ENCODE data around the gene SPATA20.

SPATA20 gene

GRCh38 chr17:50579399-50579798 lies 32.4 kb downstream of the SPATA20 start:
- no peak for DNase-seq (ENCODE audit: low spot score)

- no peak for DNase-seq (ENCODE audit: low spot score)
Observed at GRCh38 chr17:50580646-50581045, 33.7 kb downstream of the SPATA20 start.

- DNase-seq (ENCODE audit: low spot score) = no peak
Observed at GRCh38 chr17:50581316-50581715, 34.3 kb downstream of the SPATA20 start.

- DNase-seq (ENCODE audit: low spot score) = no peak
Observed at GRCh38 chr17:50582741-50583140, 35.8 kb downstream of the SPATA20 start.

GRCh38 chr17:50583641-50584040 lies 36.7 kb downstream of the SPATA20 start:
- no peak for DNase-seq (ENCODE audit: low spot score)

GRCh38 chr17:50584116-50584515 lies 37.1 kb downstream of the SPATA20 start:
- no peak for DNase-seq (ENCODE audit: low spot score)

- DNase-seq (ENCODE audit: low spot score) = no peak
Observed at GRCh38 chr17:50584749-50585148, 37.8 kb downstream of the SPATA20 start.

- DNase-seq (ENCODE audit: low spot score) = no peak
Observed at GRCh38 chr17:50585346-50585745, 38.4 kb downstream of the SPATA20 start.

- no peak for DNase-seq (ENCODE audit: low spot score)
Observed at GRCh38 chr17:50585891-50586290, 38.9 kb downstream of the SPATA20 start.

- DNase-seq (ENCODE audit: low spot score) = no peak
Observed at GRCh38 chr17:50586421-50587247, 39.7 kb downstream of the SPATA20 start.

- no peak for DNase-seq (ENCODE audit: low spot score)
Observed at GRCh38 chr17:50587571-50587970, 40.6 kb downstream of the SPATA20 start.

GRCh38 chr17:50588391-50589049 lies 41.5 kb downstream of the SPATA20 start:
- DNase-seq (ENCODE audit: low spot score) = no peak

GRCh38 chr17:50589095-50589705 lies 42.2 kb downstream of the SPATA20 start:
- no peak for DNase-seq (ENCODE audit: low spot score)

- DNase-seq (ENCODE audit: low spot score) = no peak
Observed at GRCh38 chr17:50590946-50591737, 44.2 kb downstream of the SPATA20 start.

GRCh38 chr17:50593321-50593720 lies 46.3 kb downstream of the SPATA20 start:
- DNase-seq (ENCODE audit: low spot score) = peak; percentile 93

GRCh38 chr17:50594128-50594823 lies 47.3 kb downstream of the SPATA20 start:
- no peak for DNase-seq (ENCODE audit: low spot score)

- no peak for DNase-seq (ENCODE audit: low spot score)
Observed at GRCh38 chr17:50594892-50595291, 47.9 kb downstream of the SPATA20 start.

- DNase-seq (ENCODE audit: low spot score) = no peak
Observed at GRCh38 chr17:50596191-50597037, 49.4 kb downstream of the SPATA20 start.

GRCh38 chr17:50598487-50598886 lies 51.5 kb downstream of the SPATA20 start:
- no peak for DNase-seq (ENCODE audit: low spot score)

- DNase-seq (ENCODE audit: low spot score) = no peak
Observed at GRCh38 chr17:50599606-50600005, 52.6 kb downstream of the SPATA20 start.
